H7 (cell line): ENCODE measurements around the gene GPR176. TPM values are rescaled to one million over a fixed set of nuclear protein-coding genes. Genes with fewer than 3 reads are reported as not detected.
"Not testable (repeated sequence)": the region's sequence is repeated elsewhere in the genome, so short reads cannot be mapped to it uniquely, and the experiment has no call there.

Experiments used
- DNase-seq: peaks from one replicate; pipeline ENCODE4 v3.0.0; 2012
- H3K27me3 ChIP-seq: 2 replicates; pipeline ENCODE4 v1.6.0; 2011; ENCODE audit warnings: mild to moderate bottlenecking, low read length; ENCODE audit not compliant: control insufficient read depth, insufficient read depth
- H3K36me3 ChIP-seq: replicated peaks from 2 replicates; pipeline ENCODE4 v1.5.1; 2011; ENCODE audit warnings: low read length; ENCODE audit not compliant: control insufficient read depth, insufficient read depth
- H3K4me3 ChIP-seq: 2 replicates; pipeline ENCODE4 v1.5.1; 2011; ENCODE audit warnings: low read depth, mild to moderate bottlenecking, control low read depth, low read length, moderate library complexity; ENCODE audit not compliant: insufficient read depth
- total RNA-seq: library from RNA; depleted of rRNA; stranded (reverse); fragments of >200 nt; shearing (Covaris generic); gene quantifications from 2 replicates; pipeline ENCODE4 v1.2.3, GENCODE V29; 2014

The GPR176 gene
- total RNA-seq, 1 experiment from 2014 or later: 30.1 TPM

DNA sequence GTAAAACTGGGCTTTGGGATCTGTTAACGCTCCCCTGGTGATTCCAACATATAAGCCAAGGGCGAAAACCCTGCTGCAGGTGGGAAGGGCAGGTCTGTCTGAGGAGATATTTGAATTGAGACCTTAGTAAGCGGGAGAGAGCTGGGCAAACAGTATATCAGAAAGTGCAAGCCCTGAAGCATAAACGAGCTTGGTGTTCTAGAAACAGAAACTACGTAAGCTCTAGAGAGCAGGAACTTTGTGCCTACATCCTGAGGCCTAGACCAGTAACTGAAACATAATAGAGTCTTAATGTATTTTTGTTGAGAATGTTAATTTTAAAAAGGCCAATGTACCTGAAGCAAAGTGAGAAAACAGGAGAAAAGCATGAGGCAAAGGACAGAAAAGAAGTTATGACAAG lies 74.5 kb downstream of the GPR176 start:
- Histone ChIP-seq H3K4me3 (no peak overlapping the region), H3K36me3 (no peaks in the 10 kb centered on the region; the same call in 1 of the 2 replicates), H3K27me3 (no peaks in the 10 kb centered on the region)
- no peak for DNase-seq

- no peak overlapping the region for H3K4me3 ChIP-seq
- H3K27me3 ChIP-seq: no peaks in the 10 kb centered on the region
- no peak for DNase-seq
- no peaks in the 10 kb centered on the region; the same call in 1 of the 2 replicates for H3K36me3 ChIP-seq
These were observed 76.5 kb downstream of the GPR176 start for GRCh38 chr15:39843565-39843964.

DNA sequence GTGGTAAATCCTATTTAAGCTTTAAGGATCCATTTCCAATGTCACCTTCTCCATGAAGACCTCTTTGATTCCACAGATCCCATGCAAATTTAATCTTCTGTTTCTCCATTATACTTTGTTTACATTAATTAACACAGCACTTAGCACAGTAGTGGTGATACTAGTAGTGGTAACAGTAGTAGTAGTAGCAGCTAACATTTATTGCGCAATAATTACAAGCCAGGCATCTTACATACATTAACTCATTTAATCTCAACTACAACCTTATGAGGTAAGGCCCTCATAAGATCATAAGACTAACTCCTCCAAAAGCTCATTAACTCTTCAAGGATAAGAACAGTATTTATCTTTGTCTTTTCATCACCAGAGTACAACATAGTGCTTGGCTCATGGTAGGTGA lies 82.6 kb downstream of the GPR176 start:
- DNase-seq: no peak
- H3K36me3 ChIP-seq: no peaks in the 10 kb centered on the region
- H3K27me3 ChIP-seq: no peaks in the 10 kb centered on the region
- H3K4me3 ChIP-seq: no peak overlapping the region

DNA sequence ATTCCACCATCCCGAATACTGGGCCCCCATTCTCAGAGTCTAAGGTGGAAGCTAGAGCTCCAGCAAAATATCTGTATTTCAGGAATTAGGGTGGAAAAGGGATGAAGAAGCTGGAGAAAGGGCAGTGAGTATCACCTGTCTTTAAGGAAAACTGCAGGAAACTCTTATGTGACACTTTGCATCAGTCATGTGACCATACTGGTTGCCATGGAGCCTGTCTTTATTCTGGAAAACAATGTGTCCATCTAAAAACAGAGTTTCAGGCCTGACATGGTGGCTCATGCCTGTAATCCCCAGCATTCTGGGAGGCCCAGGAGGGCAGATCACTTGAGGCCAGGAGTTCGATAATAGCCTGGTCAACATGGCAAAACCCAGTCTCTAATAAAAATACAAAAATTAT lies 84.5 kb downstream of the GPR176 start:
- no peak overlapping the region for H3K4me3 ChIP-seq
- no peak for DNase-seq
- H3K36me3 ChIP-seq: no peaks in the 10 kb centered on the region
- no peaks in the 10 kb centered on the region for H3K27me3 ChIP-seq

GRCh38 chr15:39834256-39834655 lies 85.8 kb downstream of the GPR176 start:
- Histone ChIP-seq H3K27me3 (no peaks in the 10 kb centered on the region), H3K36me3 (no peaks in the 10 kb centered on the region), H3K4me3 (no peak overlapping the region)
- DNase-seq: no peak

DNA sequence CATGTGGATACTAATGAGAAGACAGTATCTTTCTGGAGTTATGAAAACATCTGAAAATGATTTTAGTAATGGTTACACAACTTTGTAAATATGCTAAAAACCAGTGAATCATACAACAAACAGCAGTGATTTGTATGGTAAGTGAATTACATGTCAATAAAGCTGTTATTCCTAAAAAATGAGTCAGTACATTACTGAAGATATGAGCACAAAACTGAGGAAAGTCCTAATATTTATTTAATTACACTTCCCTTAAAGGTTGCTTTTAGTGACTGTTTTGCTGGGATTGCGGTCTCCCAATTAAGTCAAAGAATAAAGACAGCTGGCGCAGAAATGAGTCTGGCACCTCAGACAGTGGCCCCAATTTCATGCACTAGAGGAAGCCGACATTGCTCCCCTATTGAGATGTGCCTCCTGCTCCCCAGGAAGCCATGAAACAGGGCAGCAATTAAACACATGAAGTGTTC lies 86.5 kb downstream of the GPR176 start:
- H3K4me3 ChIP-seq: no peak overlapping the region
- no peaks in the 10 kb centered on the region for H3K36me3 ChIP-seq
- no peak for DNase-seq
- H3K27me3 ChIP-seq: no peaks in the 10 kb centered on the region

DNA sequence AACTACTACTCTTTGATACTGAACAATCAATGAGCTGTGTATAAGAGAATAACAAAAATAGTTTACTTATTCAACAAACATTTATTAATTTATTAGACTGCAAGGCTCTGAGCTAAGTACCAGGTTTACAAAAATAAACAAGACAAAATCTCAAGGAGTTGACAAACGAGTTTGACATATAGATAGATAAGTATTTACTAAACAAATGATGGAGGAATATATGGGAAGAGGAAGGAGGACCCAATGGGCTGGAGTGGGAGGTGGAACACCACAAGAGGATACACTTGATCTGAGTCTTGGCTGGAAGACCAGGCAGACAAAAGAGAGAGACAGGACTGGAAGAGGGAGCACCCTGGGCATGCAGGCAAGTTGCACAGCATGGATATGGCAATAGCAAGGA lies 89.9 kb downstream of the GPR176 start:
- DNase-seq: no peak
- no peaks in the 10 kb centered on the region for H3K27me3 ChIP-seq
- no peaks in the 10 kb centered on the region for H3K36me3 ChIP-seq
- H3K4me3 ChIP-seq: no peak overlapping the region

DNA sequence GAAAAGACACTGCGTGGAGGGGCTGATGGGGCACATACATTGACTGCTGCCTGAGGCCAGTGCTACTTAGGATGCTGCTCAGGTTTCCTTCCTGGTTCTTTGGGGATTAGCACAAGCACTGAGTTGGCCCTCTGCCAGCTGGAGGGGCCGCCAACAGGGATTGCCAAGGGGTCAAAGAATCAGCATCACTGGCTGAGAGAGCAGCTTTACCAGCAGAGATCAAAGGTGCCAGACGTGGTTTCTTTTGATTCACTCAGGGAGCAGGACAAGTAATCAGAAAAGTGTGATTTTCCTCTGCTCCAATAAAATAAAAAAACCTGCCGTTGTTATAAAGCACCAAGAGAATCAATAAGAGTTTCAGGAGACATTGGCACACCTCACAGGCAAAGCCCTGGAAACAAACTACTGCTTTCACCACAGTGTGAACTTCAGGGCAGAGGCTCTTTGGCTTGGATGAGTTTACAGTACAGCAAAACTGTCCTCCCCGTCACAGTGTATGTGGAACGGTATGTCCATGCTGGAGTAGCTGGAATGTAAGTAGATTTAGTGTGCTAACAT lies 91.6 kb downstream of the GPR176 start:
- H3K27me3 ChIP-seq: no peaks in the 10 kb centered on the region
- H3K4me3 ChIP-seq: no peak overlapping the region
- H3K36me3 ChIP-seq: no peaks in the 10 kb centered on the region
- no peak for DNase-seq

- no peaks in the 10 kb centered on the region for H3K36me3 ChIP-seq
- H3K27me3 ChIP-seq: no peaks in the 10 kb centered on the region
- H3K4me3 ChIP-seq: no peak overlapping the region
- no peak for DNase-seq
These were observed 93.1 kb downstream of the GPR176 start for GRCh38 chr15:39826975-39827374.

- Histone ChIP-seq H3K4me3 (no peak overlapping the region), H3K36me3 (no peaks in the 10 kb centered on the region), H3K27me3 (no peaks in the 10 kb centered on the region)
- DNase-seq: no peak
These were observed 96.4 kb downstream of the GPR176 start for GRCh38 chr15:39823634-39824033.

GRCh38 chr15:39820050-39820602 lies 99.9 kb downstream of the GPR176 start:
- Histone ChIP-seq H3K36me3 (no peaks in the 10 kb centered on the region), H3K27me3 (no peaks in the 10 kb centered on the region), H3K4me3 (no peak overlapping the region)
- DNase-seq: no peak

DNA sequence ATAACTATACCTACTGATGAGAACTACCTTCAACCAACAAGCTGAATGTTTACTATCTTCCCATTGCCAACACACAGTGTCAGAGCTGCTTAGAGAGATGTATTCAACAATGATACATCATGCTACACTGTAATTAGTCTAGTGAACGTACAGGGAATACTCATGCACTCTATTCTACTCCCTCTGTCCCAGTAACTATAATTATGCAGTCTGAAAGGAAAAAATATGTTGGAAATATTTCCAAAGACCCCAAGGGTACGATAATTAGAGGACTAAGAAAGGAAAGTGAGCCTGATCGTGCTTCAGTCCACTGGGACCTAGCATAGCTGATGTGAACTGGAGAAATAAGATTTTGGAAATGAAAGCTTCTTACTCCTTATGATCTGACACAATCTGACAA lies 100.5 kb downstream of the GPR176 start:
- H3K36me3 ChIP-seq: no peaks in the 10 kb centered on the region
- H3K4me3 ChIP-seq: no peak overlapping the region
- H3K27me3 ChIP-seq: no peaks in the 10 kb centered on the region
- DNase-seq: no peak

DNA sequence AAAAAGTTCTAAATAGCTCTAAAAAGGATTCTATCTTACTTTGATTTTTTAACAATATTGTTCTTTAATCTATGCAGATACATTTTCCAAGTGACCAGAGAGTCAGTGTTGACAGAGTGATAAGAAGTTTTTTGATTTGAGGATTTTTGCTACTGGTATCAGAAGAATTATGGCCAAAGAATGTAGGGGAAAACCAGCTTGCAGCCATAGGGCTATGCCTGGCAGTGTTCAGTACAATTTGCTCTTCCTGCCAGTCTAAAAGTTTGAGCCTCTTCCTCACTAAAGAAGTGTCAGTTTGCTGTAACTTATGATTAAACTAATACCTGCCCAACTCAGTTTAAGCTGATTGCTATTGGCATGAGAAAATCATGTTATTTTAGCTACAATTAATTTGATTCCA lies 102.2 kb downstream of the GPR176 start:
- no peaks in the 10 kb centered on the region for H3K36me3 ChIP-seq
- no peak overlapping the region for H3K4me3 ChIP-seq
- no peak for DNase-seq
- H3K27me3 ChIP-seq: no peaks in the 10 kb centered on the region

GRCh38 chr15:39814489-39814888 lies 105.6 kb downstream of the GPR176 start:
- H3K27me3 ChIP-seq: no peaks in the 10 kb centered on the region
- no peaks in the 10 kb centered on the region for H3K36me3 ChIP-seq
- DNase-seq: no peak
- H3K4me3 ChIP-seq: no peak overlapping the region

- not testable (repeated sequence) for DNase-seq, H3K36me3 ChIP-seq, H3K27me3 ChIP-seq, H3K4me3 ChIP-seq
These were observed 107.4 kb downstream of the GPR176 start for GRCh38 chr15:39812651-39813050.

DNA sequence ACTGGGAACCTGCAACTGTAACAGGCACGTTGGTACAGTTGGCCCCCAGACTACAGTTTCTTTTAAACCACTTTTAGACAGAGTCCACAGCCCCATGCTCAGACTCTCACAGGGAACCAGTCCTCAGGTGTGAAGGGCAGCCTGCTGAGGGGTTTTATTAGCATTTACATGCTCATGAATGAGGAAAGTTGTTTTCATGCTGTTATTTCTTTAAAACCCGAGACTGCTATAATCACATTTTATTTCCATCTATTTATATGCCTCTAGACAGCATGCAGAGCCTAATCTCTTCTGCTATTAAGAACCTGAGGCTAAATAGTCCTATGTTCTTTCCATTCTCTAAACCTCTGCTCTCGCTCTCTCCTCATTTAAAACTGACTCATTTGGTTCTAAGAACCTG lies 111.2 kb downstream of the GPR176 start:
- H3K36me3 ChIP-seq: no peaks in the 10 kb centered on the region; the same call in 1 of the 2 replicates
- no peak for DNase-seq
- no peak overlapping the region for H3K4me3 ChIP-seq
- H3K27me3 ChIP-seq: no peaks in the 10 kb centered on the region
